C4-2B (cell line): ENCODE results near the gene GNAS-AS1.

Experiments
- CTCF ChIP-seq: fragments of 450-650 bp; conservative IDR thresholded peaks from 2 replicates; pipeline ENCODE4 v1.5.1; 2017; ENCODE audit warnings: mild to moderate bottlenecking
- ZFX ChIP-seq: fragments of 450-650 bp; IDR thresholded peaks from 2 replicates; pipeline ENCODE4 v1.6.1; 2017

GRCh38 chr20:58897488-58897887 lies 46.8 kb upstream of the GNAS-AS1 start:
- no peak for TF ChIP-seq CTCF
- no peak for TF ChIP-seq ZFX
